OCI-LY7 (cell line): ENCODE data around the gene FGF1. TPM values are rescaled to one million over a fixed set of nuclear protein-coding genes. Genes with fewer than 3 reads are reported as not detected.

Source experiments
- BruUV-seq: library from RNA; stranded (reverse); fragments of 400-500 nt; replicated peaks from 2 replicates; lab custom pipeline; 2021; lab: Mats Ljungman, UMichigan
- CTCF ChIA-PET: fragments of 300-600 bp; sonication (Branson Sonifier 250); formaldehyde crosslinking; loops from one replicate; lab custom pipeline; 2022; ENCODE audit warnings: antibody characterized with exemption; ENCODE audit not compliant: unreplicated experiment; lab: Charles Lee
- POLR2A ChIA-PET: fragments of 300-600 bp; sonication (Branson Sonifier 250); formaldehyde crosslinking; loops from one replicate; lab custom pipeline; 2022; ENCODE audit warnings: antibody characterized with exemption; lab: Charles Lee
- DNase-seq: peaks from one replicate; pipeline ENCODE4 v3.0.0-alpha.2; 2015; ENCODE audit warnings: low spot score
- H2AFZ ChIP-seq: fragments of 200-600 bp; sonication (generic), shearing (Covaris generic); 2 replicates; pipeline ENCODE4 v1.6.1; 2014; ENCODE audit warnings: mild to moderate bottlenecking, antibody characterized with exemption, low read length, moderate library complexity
- H3K27ac ChIP-seq: fragments of 200-600 bp; sonication (generic); 2 replicates; pipeline ENCODE4 v1.5.1; 2014; ENCODE audit warnings: mixed run types, low read depth, mild to moderate bottlenecking, moderate library complexity, low read length, inconsistent platforms; ENCODE audit not compliant: poor library complexity, severe bottlenecking
- H3K36me3 ChIP-seq: fragments of 200-600 bp; sonication (generic); 2 replicates; pipeline ENCODE4 v1.6.1; 2014; ENCODE audit warnings: mild to moderate bottlenecking, antibody characterized with exemption, low read length, moderate library complexity, mixed read lengths; ENCODE audit not compliant: insufficient read depth
- H3K4me1 ChIP-seq: fragments of 200-600 bp; sonication (generic); 2 replicates; pipeline ENCODE4 v1.5.1; 2014; ENCODE audit warnings: mild to moderate bottlenecking, low read length; ENCODE audit not compliant: insufficient read depth, poor library complexity, severe bottlenecking
- H3K4me2 ChIP-seq: fragments of 200-600 bp; sonication (generic); 2 replicates; pipeline ENCODE4 v1.6.1; 2014; ENCODE audit warnings: mild to moderate bottlenecking, low read length
- H3K4me3 ChIP-seq: fragments of 200-600 bp; sonication (generic); 2 replicates; pipeline ENCODE4 v1.5.1; 2014; ENCODE audit warnings: mild to moderate bottlenecking, low read depth, low read length; ENCODE audit not compliant: poor library complexity, severe bottlenecking
- H3K79me2 ChIP-seq: fragments of 200-600 bp; sonication (generic); 2 replicates; pipeline ENCODE4 v1.6.1; 2016; ENCODE audit warnings: low read depth, mild to moderate bottlenecking, low read length, moderate library complexity, mixed read lengths; ENCODE audit not compliant: insufficient read depth
- H3K9me2 ChIP-seq: fragments of 200-600 bp; sonication (generic); 2 replicates; pipeline ENCODE4 v1.6.1; 2016; ENCODE audit warnings: mild to moderate bottlenecking, low read length, mixed read lengths; ENCODE audit not compliant: insufficient read depth
- H3K9me3 ChIP-seq: fragments of 200-600 bp; sonication (generic); 2 replicates; pipeline ENCODE4 v1.6.1; 2014; ENCODE audit warnings: mild to moderate bottlenecking, mixed run types, low read length, mixed read lengths
- H4K20me1 ChIP-seq: fragments of 200-600 bp; sonication (generic); 2 replicates; pipeline ENCODE4 v1.6.1; 2014; ENCODE audit warnings: mild to moderate bottlenecking, antibody characterized with exemption, low read length, moderate library complexity, mixed read lengths; ENCODE audit not compliant: insufficient read depth
- EZH2phosphoT487 ChIP-seq: fragments of 200-600 bp; sonication (generic); IDR thresholded peaks from 2 replicates; pipeline ENCODE4 v1.6.1; 2018; ENCODE audit warnings: low read depth, borderline replicate concordance, mild to moderate bottlenecking, mixed run types, antibody characterized with exemption, low read length, moderate library complexity, mixed read lengths
- intact Hi-C: fragments of 100-400 bp; cut with micrococcal nuclease; formaldehyde crosslinking; loops from one replicate; pipeline ENCODE4 v1.10.0; 2022; ENCODE audit not compliant: unreplicated experiment
- total RNA-seq, 2 experiments: library from RNA; depleted of rRNA in 1 of 2; stranded (reverse); fragments of >200 nt in 1 of 2; shearing (Covaris generic) in 1 of 2; gene quantifications; 2 replicates each; pipeline ENCODE4 v1.2.3, GENCODE V29; 2014 to 2022
- TF ChIP-seq, protein P1 (sequence below): fragments of 200-600 bp; sonication (generic); conservative IDR thresholded peaks from 2 replicates; pipeline ENCODE4 v1.5.1; 2014; ENCODE audit warnings: mild to moderate bottlenecking, antibody characterized with exemption, low read length, moderate library complexity, mixed read lengths

The FGF1 gene
- total RNA-seq, 2 experiments from 2014 or later = not detected

DNA sequence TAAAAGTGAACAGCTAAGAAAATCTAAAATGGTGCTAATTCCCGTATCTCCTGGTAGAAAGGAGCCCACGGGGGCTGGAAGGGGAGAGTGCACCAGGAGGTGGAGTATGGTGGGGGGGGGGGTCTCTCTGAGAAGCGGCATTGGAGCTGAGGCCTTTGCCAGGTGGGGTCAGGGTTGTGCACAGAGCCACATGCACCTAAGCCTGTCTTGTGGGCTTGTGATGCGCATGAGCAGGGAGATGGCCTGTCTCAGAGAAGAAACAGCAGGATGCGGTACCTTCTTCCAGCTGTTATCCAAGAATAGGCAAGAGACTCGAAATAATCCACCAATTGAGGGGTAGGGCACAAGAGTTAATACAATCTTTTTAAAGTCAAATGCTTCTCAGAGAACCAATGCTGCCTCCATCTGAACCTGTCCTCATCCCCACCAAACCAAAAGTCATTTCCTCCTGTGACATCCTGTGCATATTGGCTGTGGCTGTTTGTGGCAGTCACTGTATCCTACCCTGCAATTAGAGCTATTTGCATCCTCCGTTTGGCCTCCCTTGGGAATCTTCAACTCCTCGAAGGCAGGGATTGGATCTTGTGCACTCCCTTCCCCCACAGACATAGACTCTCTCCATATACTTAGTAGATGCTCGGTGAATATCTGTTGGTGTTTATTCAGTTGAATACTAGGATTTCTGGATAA lies 45.4 kb downstream of the FGF1 start:
- Histone ChIP-seq H3K27ac (no peak overlapping the region), H3K9me3 (no peaks in the 10 kb centered on the region), H3K9me2 (no peaks in the 10 kb centered on the region), H3K36me3 (no peaks in the 10 kb centered on the region), H3K4me1 (no peaks in the 10 kb centered on the region), H2AFZ (no peak overlapping the region), H4K20me1 (no peaks in the 10 kb centered on the region; the same call in 1 of the 2 replicates), H3K4me3 (no peak overlapping the region), H3K79me2 (no peaks in the 10 kb centered on the region), H3K4me2 (no peak overlapping the region)
- CTCF ChIA-PET = no interaction called here
- POLR2A ChIA-PET = no interaction called here
- no peak for DNase-seq
- no TSS peak for BruUV-seq
- intact Hi-C loops = no loop called here
- TF ChIP-seq, protein P1, sequence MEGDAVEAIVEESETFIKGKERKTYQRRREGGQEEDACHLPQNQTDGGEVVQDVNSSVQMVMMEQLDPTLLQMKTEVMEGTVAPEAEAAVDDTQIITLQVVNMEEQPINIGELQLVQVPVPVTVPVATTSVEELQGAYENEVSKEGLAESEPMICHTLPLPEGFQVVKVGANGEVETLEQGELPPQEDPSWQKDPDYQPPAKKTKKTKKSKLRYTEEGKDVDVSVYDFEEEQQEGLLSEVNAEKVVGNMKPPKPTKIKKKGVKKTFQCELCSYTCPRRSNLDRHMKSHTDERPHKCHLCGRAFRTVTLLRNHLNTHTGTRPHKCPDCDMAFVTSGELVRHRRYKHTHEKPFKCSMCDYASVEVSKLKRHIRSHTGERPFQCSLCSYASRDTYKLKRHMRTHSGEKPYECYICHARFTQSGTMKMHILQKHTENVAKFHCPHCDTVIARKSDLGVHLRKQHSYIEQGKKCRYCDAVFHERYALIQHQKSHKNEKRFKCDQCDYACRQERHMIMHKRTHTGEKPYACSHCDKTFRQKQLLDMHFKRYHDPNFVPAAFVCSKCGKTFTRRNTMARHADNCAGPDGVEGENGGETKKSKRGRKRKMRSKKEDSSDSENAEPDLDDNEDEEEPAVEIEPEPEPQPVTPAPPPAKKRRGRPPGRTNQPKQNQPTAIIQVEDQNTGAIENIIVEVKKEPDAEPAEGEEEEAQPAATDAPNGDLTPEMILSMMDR = no peak
- TF ChIP-seq EZH2phosphoT487 = no peak

DNA sequence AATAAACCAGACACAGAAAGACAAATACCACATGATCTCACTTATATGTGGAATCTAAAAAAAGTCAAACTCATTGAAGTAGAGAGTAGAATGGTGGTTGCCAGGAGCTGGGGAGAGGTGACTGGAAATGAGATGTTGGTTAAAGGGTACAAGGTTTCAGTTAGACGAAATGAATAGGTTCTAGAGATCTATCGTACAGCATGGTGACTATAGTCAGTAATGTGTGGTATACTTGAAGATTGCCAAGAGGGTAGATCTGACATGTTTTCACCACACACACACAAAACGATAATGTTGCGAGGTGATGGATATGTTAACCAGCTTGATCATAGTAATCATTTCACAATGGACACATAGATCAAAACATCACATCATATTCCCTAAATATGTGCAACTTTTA lies 46.4 kb downstream of the FGF1 start:
- no peak overlapping the region for H3K27ac ChIP-seq
- no TSS peak for BruUV-seq
- POLR2A ChIA-PET = no interaction called here
- H3K9me3 ChIP-seq = no peaks in the 10 kb centered on the region
- TF ChIP-seq EZH2phosphoT487 = no peak
- TF ChIP-seq, protein P1 = no peak
- intact Hi-C loops = no loop called here
- no peaks in the 10 kb centered on the region; the same call in 1 of the 2 replicates for H4K20me1 ChIP-seq
- no peaks in the 10 kb centered on the region for H3K79me2 ChIP-seq
- no peaks in the 10 kb centered on the region for H3K4me1 ChIP-seq
- DNase-seq = no peak
- CTCF ChIA-PET = no interaction called here
- H3K36me3 ChIP-seq = no peaks in the 10 kb centered on the region
- no peak overlapping the region for H2AFZ ChIP-seq
- H3K4me3 ChIP-seq = no peak overlapping the region
- no peak overlapping the region for H3K4me2 ChIP-seq
- H3K9me2 ChIP-seq = no peaks in the 10 kb centered on the region

DNA sequence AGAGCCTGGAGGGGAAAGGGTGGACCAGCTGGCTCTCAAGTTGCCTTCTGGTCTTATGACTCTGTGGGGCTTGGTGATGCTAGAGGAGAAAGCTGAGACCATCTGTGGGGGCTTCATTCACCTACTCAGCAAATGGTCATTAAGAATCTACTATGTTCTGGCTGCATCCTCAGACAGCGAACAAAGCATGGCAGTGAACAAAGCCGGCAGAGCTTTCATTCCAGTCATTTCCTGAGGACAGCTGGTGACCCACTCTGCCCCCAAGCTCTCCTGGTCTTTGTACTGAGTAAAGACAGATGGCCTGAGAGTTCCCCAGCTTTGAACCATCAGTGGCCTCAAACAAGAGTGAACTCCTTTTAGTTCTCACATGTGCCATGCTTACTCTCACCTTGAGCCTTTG lies 48.0 kb downstream of the FGF1 start:
- no peak for DNase-seq
- BruUV-seq = no TSS peak
- Histone ChIP-seq H3K4me1 (no peaks in the 10 kb centered on the region), H4K20me1 (no peaks in the 10 kb centered on the region; the same call in 1 of the 2 replicates), H3K79me2 (no peaks in the 10 kb centered on the region), H3K4me2 (no peak overlapping the region), H3K36me3 (no peaks in the 10 kb centered on the region), H3K4me3 (no peak overlapping the region), H2AFZ (no peak overlapping the region), H3K27ac (no peak overlapping the region), H3K9me2 (no peaks in the 10 kb centered on the region), H3K9me3 (no peaks in the 10 kb centered on the region)
- TF ChIP-seq EZH2phosphoT487 = no peak
- TF ChIP-seq, protein P1 = no peak
- intact Hi-C loops = no loop called here
- ChIA-PET POLR2A (no interaction called here), CTCF (no interaction called here)
